Uterus (tissue), 2 donors: Measurements from ENCODE around the gene TECPR1.

Source experiments
- POLR2A ChIP-seq, 2 donors: fragments of 450-650 bp; IDR thresholded peaks; one replicate each; pipeline ENCODE4 v1.6.1; 2016; ENCODE audit warnings: antibody characterized with exemption in 2 of 2, mild to moderate bottlenecking in 1 of 2, moderate library complexity in 1 of 2
- TF ChIP-seq, protein P1 (sequence below), 4 experiments: fragments of 200-600 bp in 2 of 4; fragments of 450-650 bp in 2 of 4; sonication (generic) in 2 of 4; IDR thresholded peaks; one replicate each; pipeline ENCODE4 v1.5.1; 2016 to 2019; ENCODE audit warnings: antibody characterized with exemption in 4 of 4, mild to moderate bottlenecking in 2 of 4, moderate library complexity in 1 of 4

DNA sequence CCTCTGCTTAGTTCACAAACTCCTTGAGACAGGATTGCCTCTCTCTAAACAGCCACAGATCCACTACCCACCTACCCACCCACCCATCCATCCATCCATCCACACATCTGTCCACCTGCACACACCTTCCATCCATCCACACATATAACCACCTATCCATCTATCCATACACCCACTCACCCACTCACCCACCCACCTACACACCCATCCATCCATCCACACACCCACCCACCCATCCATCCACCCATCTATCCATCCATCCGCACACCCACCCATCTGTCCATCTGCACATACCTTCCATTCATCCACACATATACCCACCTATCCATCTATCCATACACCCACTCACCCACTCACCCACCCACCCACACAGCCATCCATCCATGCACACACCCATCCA, 9.7 kb downstream of the TECPR1 start:
- TF ChIP-seq, protein P1, sequence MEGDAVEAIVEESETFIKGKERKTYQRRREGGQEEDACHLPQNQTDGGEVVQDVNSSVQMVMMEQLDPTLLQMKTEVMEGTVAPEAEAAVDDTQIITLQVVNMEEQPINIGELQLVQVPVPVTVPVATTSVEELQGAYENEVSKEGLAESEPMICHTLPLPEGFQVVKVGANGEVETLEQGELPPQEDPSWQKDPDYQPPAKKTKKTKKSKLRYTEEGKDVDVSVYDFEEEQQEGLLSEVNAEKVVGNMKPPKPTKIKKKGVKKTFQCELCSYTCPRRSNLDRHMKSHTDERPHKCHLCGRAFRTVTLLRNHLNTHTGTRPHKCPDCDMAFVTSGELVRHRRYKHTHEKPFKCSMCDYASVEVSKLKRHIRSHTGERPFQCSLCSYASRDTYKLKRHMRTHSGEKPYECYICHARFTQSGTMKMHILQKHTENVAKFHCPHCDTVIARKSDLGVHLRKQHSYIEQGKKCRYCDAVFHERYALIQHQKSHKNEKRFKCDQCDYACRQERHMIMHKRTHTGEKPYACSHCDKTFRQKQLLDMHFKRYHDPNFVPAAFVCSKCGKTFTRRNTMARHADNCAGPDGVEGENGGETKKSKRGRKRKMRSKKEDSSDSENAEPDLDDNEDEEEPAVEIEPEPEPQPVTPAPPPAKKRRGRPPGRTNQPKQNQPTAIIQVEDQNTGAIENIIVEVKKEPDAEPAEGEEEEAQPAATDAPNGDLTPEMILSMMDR (IDR thresholded peaks at IDR 0.05): no peak
- TF ChIP-seq POLR2A (IDR thresholded peaks at IDR 0.05): no peak
